HG03378 (cell line): ENCODE measurements around the gene LRRC28.
A peak's percentile ranks its signal among the peaks of the same experiment; 100 is the strongest.
"Not testable (repeated sequence)": the region's sequence is repeated elsewhere in the genome, so short reads cannot be mapped to it uniquely, and the experiment has no call there.

Experiments
- ATAC-seq: cut with Tn5 transposase; IDR thresholded peaks from one replicate; pipeline ENCODE4 v1.9.1; 2021; ENCODE audit warnings: mild to moderate bottlenecking, moderate library complexity; ENCODE audit not compliant: unreplicated experiment

Gene LRRC28

DNA sequence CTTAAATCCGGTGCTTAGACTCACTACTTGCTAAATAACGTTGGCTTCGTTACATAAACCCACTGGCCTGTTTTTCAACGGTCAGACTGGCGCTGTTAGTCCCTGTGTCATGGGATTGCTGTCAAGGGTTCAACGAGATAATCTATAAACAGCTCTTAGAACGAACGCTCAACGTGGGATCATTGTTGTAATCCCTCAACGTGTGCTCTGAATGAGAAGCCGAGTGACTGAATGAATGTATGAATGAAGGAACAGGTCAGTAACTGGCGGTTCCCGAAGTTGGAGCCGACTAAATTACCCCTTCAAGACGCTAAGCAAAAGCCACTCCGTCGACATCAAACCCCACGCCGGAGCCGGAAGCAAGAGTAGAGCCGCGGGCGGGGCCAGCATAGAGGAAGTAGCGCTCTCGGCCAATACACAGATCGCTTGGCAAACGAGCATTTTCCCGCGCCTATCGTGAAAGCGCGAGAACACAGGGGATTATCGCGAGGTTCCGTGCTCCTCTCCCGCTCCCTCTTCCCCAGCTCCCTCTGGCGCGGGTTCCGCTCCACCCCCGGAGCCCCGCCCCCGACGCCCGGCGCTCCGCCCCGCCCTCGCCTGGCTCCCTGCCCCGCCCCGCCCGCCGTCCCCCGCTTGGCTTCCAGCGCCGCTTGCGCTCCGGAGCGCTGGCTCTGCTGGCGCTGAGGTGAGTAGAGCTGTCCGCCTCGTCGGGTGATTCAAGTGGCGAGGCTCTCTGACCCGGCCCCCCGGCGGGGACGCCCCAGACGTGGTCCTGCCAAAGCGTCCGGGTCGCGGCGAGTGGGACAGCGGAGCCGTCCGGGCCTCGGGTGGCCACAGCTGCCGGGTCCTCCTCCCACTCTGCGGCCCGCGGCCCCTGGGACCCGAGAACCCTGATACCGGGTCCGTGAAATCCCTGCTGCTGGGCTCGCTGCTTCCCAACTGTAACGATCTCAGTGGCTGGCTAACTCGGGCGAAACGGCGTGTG is at the start of gene LRRC28:
TSS of gene LRRC28 (plus strand) at position 625 of the 985 bp plus-strand sequence. CDS start 4,477 bp downstream, outside the sequence.
- peak; percentile 91 for ATAC-seq

DNA sequence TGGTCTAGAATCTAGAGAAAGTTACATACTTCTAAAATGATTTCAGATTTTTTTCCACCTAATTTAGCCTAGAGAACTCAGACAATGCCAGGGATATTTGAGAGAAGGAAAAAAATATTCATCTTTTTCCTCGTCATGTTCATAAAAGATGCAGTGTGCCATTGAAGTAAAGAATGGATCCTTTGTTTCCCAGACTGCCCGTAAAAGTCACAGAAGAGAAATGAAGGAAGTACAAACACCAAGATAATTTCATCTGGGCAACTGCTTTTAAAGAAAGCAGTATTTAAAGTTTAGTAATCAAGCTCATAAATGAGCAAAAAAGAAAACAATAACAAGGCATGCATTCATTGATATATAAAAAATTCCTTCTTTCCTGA is 49.1 kb upstream of the LRRC28 start:
- ATAC-seq: no peak

DNA sequence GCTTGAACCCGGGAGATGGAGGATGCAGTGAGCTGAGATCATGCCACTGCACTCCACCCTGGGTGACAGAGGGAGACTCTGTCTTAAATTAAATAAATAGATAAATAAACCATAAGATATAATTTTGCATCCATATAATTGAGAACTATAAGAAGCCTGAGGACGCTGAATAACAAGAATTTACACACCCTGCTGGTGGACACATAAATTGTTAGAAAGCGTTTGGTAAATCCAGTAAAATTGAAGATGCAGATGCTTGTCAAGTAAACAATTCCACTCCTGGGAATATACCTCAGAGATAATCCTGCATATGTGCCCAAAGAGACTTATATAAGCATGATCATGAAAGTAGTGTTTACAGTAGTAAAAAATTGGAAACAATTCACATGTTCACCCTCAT is 43.6 kb upstream of the LRRC28 start:
- ATAC-seq: no peak

GRCh38 chr15:99209326-99209725 is 42.0 kb upstream of the LRRC28 start:
- no peak for ATAC-seq

DNA sequence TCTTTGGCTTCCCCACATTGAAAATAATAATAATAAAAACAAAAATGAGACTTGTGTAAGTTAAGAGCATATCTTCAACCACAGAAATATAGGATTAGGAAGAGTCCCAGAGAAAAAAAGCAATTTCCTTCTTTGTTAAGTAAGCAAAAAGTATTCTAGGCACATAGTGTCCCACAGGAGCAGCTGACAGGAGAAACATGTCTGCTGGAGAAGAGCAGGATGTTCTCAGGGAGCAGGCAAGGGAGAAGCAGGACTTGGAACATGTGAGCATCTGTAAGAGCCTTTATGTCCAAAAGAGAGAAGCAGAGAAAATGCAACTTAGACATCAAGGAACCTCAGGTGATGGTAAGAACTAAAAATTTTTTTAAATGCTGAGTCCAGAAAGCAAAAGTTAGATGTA is 40.9 kb upstream of the LRRC28 start:
- no peak for ATAC-seq

DNA sequence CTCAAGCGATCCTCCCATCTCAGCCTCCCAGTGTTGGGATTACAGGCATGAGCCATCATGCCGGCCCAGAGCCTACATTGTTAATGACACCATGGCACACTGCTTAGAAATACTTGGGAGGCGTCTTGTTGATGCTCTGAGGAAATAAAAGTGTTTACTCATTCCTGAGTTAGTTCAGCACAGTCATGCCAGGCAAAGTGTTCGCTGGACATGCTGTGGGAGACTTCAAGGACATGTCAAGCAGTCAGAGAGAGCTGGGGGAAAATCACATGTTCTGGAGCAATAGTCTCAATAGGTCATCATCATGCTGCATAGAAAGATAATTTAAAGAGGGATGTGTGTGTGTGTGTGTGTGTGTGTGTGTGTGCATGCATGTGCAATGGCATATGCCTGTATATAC is 39.4 kb upstream of the LRRC28 start:
- no peak for ATAC-seq

DNA sequence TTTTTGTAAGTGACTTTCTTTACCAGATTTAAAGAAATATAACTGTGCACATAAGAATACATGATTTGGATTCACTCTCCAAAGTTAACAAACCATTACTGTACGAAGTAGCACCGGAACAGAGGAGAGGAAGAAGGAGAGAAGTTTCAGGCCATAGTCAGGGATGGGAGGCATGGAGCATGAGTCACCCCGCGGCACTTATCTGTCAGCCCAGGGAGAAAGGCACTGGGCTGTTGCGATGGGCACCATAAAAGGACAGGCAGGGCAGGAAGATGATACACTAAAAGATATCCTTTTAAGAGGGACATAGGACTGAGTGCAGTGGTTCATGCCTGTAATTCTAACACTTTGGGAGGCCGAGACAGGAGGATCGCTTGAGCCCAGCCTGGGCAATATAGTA is 38.9 kb upstream of the LRRC28 start:
- ATAC-seq: no peak

GRCh38 chr15:99213187-99213811 is 38.0 kb upstream of the LRRC28 start:
- no peak for ATAC-seq

GRCh38 chr15:99224372-99225214 is 26.7 kb upstream of the LRRC28 start:
- no peak for ATAC-seq

- ATAC-seq: no peak
Measured at GRCh38 chr15:99226802-99227201, 24.5 kb upstream of the LRRC28 start.

DNA sequence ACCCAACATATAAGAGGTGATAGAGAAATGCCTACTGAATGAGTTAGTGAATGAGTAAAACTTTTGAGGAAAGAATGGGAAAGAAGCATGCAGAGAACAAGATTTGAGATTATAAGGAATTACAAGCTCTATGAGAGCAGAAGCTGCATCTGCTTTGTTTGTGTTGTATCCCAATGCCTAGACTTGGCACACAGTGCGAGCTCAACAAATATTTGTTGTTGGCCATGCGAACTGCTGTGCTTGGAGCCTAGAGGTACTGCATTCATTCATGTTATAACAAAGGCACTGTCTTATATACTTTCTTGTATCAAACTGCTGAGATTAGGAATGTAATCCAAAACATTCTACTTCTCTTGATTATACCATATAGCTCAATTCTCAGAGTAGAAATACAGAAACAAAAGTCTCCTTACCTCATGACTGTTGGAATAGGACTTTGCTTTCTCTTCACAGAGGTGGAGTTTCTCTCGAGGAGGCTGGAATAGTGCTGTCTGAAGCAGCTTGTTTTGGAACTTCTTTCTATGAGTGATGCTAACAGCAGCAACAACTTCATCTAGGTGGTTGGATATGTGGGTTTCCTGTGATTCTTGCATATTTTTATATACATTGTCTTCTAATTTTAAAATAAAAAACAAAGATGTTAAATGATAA is 23.0 kb upstream of the LRRC28 start:
- no peak for ATAC-seq

DNA sequence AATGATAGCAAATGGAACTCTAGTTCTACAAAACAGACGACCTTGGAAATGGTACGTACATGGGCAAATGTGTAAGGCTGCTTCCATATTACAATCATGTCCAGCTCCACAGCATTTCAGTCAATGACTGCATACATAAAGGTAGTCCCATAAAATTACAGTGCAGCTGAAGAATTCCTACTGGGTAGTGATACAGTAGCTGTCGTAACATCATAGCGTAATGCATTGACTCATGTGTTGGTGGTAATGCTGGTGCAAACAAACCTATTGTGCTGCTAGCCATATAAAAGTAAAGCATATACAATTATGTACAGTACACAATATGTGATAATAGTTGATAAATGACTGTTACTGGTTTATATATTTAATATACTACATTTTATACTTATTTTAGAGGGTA is 20.4 kb upstream of the LRRC28 start:
- no peak for ATAC-seq

- ATAC-seq: no peak
Measured at GRCh38 chr15:99232740-99233139, 18.5 kb upstream of the LRRC28 start.

GRCh38 chr15:99234160-99234559 is 17.1 kb upstream of the LRRC28 start:
- not testable (repeated sequence) for ATAC-seq

- ATAC-seq: no peak
Measured at GRCh38 chr15:99238849-99239248, 12.4 kb upstream of the LRRC28 start.

GRCh38 chr15:99239545-99240198 is 11.6 kb upstream of the LRRC28 start:
- peak; percentile 96 for ATAC-seq

DNA sequence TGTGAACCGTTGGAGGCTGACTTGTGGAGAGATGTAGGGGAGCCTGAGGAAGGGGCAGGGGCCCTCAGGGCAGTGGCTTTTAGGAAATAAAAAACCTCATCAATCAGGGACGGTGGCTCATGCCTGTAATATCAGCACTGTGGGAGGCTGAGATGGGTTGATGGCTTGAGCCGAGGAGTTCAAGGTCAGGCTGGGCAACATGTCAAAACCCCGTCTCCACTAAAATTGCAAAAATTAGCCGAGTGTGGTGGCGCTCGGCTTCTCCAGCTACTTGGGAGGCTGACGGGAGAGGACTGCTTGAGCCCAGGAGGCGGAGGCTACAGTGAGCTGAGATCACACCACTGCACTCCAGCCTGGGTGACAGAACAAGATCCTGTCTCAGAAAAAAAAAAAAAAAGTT is 9.5 kb upstream of the LRRC28 start:
- no peak for ATAC-seq

GRCh38 chr15:99244306-99244705 is 7.0 kb upstream of the LRRC28 start:
- ATAC-seq: no peak

DNA sequence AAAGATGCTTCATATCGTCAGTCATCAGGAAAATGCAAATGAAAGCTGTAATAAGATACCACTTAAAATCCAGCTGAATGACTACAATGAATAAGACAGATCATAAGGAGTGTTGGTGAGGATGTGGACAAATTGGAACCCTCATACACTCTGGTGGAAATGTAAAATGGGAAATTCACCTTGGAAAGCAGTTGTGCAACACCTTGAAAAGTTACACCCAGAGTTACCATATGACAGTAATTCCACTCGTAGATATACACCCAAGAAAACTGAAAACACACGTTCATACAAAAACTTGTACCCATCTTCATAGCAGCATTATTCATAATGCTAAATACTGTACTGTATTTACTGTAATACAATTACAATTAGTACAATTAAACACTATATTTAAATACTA is 4.2 kb upstream of the LRRC28 start:
- no peak for ATAC-seq

DNA sequence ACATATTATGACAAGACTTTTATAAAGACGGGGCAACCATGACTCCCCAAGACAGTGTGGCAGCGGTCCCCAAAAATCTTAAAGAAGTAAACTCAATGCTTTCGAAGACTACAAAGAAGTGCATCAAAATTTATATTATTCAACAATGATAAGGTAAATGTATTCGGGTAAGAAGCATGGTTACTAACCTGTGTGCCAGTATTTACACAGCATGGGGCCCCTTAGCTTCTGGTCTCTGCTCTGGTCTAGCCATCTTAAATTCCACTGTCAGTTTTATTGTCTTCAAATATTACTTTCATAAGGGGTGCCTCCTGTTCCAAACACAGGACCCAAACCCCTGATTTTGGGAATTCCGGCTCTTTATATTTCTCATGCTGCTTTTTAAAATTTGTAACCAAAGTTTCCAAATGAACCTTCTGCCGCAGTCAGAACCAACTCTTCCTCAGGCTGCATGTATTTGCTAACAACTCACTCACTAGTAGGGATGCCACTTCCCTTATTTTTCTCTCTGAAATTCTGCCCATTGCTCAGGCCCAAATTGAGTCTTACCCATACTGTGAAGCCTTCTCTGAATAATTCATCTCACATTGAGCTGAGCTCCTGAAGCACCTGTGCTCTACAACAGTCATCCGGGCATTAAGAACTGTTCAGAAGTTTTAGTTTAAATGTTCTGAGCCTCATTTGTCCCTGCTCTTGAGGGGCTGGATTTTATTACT is 3.1 kb upstream of the LRRC28 start:
- no peak for ATAC-seq
